Neural cell (in vitro differentiated cells): Measurements from ENCODE around the gene RNASE13.
A peak's percentile ranks its signal among the peaks of the same experiment; 100 is the strongest.

Experiments
- POLR2AphosphoS5 ChIP-seq: IDR thresholded peaks from 2 replicates; pipeline ENCODE4 v1.6.1; 2012
- TAF1 ChIP-seq: IDR thresholded peaks from 2 replicates; pipeline ENCODE4 v1.6.1; 2012; ENCODE audit warnings: low read depth
- TF ChIP-seq, protein P1 (sequence below): fragments of 450-650 bp; IDR thresholded peaks from 2 replicates; pipeline ENCODE4 v1.5.1; 2014; ENCODE audit warnings: antibody characterized with exemption, mild to moderate bottlenecking, moderate library complexity; ENCODE audit not compliant: poor library complexity, severe bottlenecking

DNA sequence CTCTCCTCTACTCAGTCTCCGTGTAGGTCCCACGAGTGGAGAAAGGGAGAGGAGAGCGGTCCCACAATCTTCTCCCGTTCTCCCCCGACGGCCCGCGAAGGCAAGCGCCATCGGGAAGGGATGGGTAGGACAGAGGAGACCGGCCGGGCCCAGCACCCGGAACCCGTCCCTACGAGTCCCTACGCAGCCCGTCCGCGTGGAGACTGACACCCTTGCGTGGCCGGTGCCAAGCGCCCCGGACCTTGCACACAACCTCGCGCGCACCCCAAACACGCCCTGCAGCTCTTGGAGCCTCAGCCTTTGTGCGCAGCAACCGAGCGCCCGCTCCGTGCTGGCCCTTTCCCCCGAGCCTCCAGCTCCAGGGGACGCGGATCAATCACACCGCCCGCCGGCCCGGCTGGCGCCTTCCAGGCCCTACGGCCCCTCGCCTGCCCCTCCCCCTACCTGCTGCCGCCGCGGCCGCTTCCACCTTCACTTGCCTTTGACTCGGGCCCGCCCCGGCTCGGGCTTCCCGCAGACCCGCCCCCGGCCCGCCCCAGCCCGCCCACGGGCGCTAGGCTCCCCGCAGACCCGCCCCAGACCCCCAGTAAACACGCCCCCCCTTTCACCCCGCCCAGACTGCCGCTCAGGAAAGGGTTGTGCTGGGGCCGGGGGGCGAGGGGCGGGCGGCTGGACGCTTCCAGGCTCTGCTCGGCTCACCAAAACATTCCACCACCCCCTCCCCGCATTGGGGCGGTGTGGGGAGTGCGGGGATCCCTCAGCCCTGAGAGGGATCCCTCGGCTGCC, 9.8 kb downstream of the RNASE13 start, which contains the start of gene NDRG2:
- TF ChIP-seq POLR2AphosphoS5 (peak; percentile 46), TAF1 (no peak)
- TF ChIP-seq, protein P1, sequence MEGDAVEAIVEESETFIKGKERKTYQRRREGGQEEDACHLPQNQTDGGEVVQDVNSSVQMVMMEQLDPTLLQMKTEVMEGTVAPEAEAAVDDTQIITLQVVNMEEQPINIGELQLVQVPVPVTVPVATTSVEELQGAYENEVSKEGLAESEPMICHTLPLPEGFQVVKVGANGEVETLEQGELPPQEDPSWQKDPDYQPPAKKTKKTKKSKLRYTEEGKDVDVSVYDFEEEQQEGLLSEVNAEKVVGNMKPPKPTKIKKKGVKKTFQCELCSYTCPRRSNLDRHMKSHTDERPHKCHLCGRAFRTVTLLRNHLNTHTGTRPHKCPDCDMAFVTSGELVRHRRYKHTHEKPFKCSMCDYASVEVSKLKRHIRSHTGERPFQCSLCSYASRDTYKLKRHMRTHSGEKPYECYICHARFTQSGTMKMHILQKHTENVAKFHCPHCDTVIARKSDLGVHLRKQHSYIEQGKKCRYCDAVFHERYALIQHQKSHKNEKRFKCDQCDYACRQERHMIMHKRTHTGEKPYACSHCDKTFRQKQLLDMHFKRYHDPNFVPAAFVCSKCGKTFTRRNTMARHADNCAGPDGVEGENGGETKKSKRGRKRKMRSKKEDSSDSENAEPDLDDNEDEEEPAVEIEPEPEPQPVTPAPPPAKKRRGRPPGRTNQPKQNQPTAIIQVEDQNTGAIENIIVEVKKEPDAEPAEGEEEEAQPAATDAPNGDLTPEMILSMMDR, result no peak
